ENCODE measurements around the gene ENOX1.

Gene ENOX1

DNA sequence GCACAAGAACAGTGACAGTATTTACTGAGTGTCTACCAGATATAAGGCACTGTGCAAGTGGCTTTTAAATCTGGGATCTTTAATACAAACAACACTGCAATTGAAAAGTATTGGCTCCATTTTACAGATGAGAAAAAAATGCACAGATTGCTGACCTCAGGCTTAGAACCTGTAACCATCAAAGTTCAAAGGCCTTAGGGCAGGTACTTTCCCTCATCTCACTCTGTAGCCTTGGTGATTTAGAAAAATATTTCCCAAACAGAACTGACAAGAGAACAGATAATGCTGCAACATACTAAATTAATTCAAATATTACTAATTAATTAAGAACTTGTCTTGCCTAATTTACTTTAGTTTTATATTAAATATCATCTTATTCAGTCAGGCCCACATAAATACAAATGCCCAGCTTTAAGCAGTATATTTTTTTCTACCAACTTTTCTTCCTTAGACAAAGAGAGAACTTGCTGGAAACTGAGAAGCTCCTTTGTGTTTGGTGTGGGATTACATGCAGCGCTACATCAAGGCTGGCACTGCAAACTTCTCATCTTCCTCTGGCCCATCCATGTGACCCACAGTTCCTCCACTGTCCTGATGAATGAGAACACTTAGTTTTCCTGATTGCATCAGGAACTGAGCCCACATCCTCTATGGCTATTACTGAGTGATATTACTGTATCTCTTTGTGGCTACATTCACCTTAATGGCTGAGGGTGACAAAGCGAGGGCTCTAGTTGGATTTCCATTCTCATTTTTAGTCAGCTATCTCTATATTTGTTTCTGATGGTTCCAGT, 302.1 kb downstream of the ENOX1 start:
- no peak for DNase-seq (ENCODE audit: low read depth)

DNA sequence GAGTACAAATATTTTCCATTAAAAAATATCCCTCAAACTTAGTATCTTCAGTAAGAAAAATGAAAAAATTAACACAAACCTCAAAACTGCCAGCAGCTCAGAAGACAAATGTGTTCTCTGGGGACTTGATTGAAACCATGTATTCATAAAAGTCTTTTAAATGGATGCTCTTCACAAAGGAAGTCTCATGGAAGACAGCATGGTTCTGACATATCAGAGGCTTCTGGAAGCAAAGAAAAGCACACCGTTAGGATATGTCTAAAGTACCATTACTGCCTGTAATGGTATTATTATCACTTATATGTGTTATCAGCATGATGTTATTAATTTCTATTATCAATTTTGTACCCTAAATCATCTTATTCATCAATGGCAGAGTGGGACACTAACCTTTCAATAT, 302.8 kb downstream of the ENOX1 start:
- DNase-seq (ENCODE audit: low read depth) = no peak

GRCh38 chr13:43482641-43483040, 304.1 kb downstream of the ENOX1 start:
- DNase-seq (ENCODE audit: low read depth) = no peak

DNA sequence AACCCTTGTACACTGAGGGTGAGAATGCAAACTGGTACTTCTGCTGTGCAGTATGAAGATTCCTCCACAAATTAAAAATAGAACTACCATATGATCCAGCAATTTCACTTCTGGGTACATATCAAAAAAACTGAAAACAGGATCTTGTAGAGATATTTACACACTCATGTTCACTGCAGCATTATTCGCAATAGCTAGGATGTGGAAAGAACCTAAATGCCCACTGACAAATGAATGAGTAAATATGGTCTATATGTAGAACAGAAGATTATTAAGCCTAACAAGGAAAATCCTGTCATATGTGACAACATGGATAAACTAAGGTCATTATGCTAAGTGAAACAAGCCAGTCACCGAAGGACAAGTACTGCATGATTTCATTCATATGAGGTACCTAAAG, 304.7 kb downstream of the ENOX1 start:
- DNase-seq (ENCODE audit: low read depth) = no peak

GRCh38 chr13:43478902-43479301, 307.9 kb downstream of the ENOX1 start:
- DNase-seq (ENCODE audit: low read depth) = no peak

GRCh38 chr13:43478211-43478610, 308.6 kb downstream of the ENOX1 start:
- no peak for DNase-seq (ENCODE audit: low read depth)

GRCh38 chr13:43475140-43475539, 311.6 kb downstream of the ENOX1 start:
- DNase-seq (ENCODE audit: low read depth) = no peak

DNA sequence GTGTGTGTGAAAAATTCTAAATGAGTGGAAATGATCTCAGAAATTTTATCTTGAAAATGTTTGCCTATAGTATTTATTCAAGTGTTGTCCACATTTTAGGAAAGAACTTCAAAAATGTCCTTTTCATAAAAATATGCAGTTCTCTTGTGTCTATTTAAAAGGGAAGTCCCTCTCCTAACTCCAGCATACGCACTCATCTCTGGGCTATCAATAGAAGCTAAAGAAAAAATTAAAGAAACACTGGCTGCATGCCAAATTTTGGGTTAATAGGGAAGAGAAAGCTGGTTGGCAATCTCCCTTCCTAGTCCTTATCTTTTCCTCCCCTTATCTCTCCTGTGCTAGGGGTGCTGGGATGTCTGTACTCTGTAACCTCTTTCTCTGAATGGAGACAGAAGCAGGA, 313.3 kb downstream of the ENOX1 start:
- DNase-seq (ENCODE audit: low read depth) = no peak

DNA sequence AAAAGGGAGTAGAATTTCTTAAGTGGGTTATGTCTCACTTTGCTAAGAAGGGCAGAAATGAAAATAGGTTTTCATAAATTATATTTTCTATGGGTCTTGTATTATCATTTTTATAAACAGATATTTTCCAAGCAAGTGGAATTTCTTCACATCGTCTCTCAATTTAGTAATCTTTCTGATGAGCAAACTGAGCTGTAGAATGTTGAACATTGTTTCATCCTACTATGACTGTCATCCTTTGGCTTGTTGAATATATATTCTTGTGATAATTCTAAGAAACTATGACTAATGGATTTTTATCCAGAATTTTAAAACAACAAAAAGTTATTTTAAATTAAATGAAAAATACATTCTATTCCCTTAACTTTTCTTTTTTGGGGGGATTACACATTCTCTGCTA, 313.8 kb downstream of the ENOX1 start:
- DNase-seq (ENCODE audit: low read depth) = no peak

- DNase-seq (ENCODE audit: low read depth) = no peak
Observed at GRCh38 chr13:43472339-43472738, 314.4 kb downstream of the ENOX1 start.

DNA sequence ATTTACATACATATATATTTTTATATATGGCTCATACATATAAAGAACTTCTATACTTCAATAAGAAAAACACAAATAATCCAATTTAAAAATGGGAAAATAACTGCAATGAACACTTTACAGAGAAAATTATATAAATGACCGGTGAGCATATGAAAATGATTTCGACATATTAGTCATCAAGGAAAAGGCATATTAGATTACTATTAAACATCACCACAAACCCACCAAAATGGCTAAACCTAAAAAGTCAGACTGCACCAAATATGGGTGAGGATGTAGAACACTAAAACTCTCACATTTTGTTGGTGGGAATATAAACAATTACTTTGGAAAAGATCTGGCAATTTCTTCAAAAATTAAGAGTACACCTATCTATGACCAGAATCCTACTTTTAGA, 316.2 kb downstream of the ENOX1 start:
- DNase-seq (ENCODE audit: low read depth) = no peak

- no peak for DNase-seq (ENCODE audit: low read depth)
Observed at GRCh38 chr13:43469791-43470190, 317.0 kb downstream of the ENOX1 start.

DNA sequence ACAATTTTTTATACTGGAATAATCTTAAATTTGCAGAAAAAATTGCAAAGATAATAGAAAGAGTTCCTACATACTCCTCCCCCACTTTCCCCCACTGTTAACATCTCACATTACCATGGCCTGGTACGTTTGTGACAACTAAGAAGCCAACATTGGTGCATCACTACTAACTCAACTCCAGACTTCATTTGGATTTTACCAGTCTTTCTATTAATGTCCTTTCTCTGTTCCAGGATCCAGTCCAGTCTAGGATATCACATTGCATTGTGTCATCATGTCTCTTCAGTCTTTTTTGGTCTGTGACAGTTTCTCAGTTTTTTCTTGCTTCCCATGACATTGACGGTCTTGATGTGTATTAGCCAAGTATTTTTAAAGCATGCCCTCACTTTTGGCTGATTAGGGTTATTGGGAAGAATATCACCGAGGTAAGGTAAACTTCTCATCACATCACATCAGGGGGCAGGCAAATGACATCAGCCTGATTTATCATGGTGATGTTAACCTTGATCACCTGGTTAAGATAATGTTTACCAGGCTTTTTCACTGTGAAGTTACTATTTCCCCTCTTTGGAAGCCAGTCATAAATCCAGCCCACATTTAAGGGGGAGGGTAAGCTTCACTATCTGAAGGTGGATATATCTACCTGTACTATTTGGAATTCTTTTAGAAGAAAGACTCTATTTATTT, 322.1 kb downstream of the ENOX1 start:
- no peak for DNase-seq (ENCODE audit: low read depth)

GRCh38 chr13:43448605-43449336, 338.0 kb downstream of the ENOX1 start:
- no peak for DNase-seq (ENCODE audit: low read depth)

- no peak for DNase-seq (ENCODE audit: low read depth)
Observed at GRCh38 chr13:43446126-43446525, 340.6 kb downstream of the ENOX1 start.

- DNase-seq (ENCODE audit: low read depth) = no peak
Observed at GRCh38 chr13:43445668-43446067, 341.1 kb downstream of the ENOX1 start.

DNA sequence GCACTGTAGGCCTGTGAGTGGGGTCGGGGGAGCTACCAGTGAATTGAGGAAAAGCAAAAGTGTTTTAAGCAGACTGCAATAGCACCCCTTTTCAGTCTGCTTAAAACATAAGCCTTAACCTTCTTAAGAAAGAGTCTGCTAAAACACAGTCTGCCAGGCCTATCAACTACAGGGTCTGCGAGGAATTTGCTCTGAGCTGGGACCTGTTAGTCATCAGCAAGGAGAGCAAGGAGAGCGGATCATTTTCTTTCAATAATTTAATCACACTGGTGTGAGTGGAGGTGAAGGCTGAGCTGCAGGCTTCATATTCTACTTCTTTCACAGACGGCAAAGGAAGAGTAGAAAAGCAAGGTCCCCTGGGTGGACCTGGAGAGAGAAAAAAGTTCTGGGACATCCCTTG, 342.7 kb downstream of the ENOX1 start:
- no peak for DNase-seq (ENCODE audit: low read depth)

DNA sequence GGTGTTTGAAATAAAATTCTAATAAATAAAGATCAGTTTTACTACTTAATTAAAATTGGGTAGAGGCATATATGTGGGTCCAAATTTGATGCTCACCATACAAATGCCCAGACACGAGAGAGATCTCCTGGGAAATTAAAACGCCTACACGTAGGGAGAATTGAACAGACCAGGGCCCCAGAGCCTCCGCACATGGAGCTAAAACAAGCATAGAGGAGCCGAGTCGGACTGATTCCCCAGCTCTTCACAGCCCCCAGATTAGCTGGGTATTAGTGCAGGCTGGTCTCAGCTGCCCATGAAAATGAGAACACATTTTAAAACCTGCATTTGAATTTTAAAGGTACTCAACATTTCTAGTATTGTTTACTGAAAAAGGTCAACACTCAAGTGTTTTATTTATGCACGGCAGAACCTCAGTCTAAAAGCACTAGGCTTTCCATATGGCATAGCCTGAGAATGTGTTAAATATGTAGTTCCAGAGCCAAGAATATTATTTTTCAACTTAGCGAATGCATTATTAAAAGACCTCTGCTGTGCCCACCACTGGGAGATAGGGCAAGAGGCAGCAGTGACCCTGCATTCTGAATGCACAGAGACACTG, 344.8 kb downstream of the ENOX1 start:
- no peak for DNase-seq (ENCODE audit: low read depth)

DNA sequence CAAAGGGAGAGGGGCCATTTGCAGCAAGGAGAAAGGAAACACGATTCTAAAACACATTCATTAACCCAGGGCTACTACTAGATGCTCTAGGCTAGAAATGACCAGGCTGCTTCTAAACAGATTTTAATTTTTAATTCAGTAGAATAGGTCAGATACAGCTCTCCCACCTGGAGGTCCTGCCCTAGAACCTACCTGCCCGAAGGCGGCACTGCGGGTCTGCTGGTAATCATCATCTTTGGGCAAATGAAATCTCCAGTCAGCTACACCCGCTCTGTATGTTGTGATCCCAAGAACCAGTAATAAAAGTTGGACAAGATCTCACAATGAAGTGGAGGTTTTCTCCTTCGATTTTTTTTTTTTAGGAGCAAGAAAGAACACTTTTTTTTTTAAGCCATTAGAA, 345.3 kb downstream of the ENOX1 start:
- DNase-seq (ENCODE audit: low read depth) = no peak

DNA sequence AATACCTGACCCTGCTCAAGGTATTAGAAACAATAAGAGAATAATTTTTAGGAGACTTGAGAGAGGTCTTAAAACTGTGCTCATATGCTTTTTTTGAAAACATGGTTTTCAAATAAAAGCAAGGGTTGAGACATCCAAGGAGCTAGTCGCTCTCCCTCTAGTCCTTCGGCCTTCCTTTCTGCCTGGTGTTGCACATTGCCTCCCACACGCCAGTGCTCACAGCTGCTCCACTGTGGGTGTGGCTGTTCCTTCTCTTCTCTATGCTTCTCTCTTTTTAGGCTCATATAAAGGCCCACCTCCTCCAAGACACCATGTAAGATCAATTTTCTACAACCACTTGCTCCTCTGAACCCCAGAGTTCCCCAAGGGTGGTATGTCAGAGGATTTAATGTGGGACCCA, 352.6 kb downstream of the ENOX1 start:
- no peak for DNase-seq (ENCODE audit: low read depth)

- no peak for DNase-seq (ENCODE audit: low read depth)
Observed at GRCh38 chr13:43433691-43434141, 353.1 kb downstream of the ENOX1 start.

GRCh38 chr13:43432958-43433357, 353.8 kb downstream of the ENOX1 start:
- DNase-seq (ENCODE audit: low read depth) = no peak

DNA sequence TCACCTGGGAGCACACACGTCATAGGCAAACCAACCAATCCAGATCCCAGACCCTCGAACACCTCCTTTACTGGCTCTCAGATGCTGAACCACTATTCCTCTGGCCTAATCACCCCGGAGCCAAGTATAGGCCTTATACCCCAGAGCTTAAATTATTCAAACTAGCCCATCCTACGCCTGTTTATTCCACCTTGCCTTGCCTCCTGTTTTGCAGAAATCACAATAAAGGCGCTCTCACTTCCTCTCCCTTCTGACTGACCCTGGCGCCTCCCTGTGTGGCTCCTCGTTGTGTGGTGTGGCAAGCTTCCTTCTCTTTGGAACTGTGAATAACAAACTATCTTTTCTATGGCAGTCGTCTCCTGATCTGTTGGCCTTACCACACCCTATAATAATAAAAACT, 354.9 kb downstream of the ENOX1 start:
- DNase-seq (ENCODE audit: low read depth) = no peak
